ENCODE results near the gene IL19. TPM values are rescaled to one million over a fixed set of nuclear protein-coding genes. Genes with fewer than 3 reads are reported as not detected.
"Not testable (repeated sequence)": the region's sequence is repeated elsewhere in the genome, so short reads cannot be mapped to it uniquely, and the experiment has no call there.

Gene IL19
- total RNA-seq, 1 experiment from 2014 or later = not detected

GRCh38 chr1:206831650-206832049, 61.1 kb downstream of the IL19 start:
- no peak for DNase-seq (ENCODE audit: low spot score)

GRCh38 chr1:206832352-206832880, 61.8 kb downstream of the IL19 start:
- DNase-seq (ENCODE audit: low spot score) = no peak

- DNase-seq (ENCODE audit: low spot score) = no peak
These were observed 62.6 kb downstream of the IL19 start for GRCh38 chr1:206833106-206833680.

- no peak for DNase-seq (ENCODE audit: low spot score)
These were observed 63.2 kb downstream of the IL19 start for GRCh38 chr1:206833801-206834200.

- DNase-seq (ENCODE audit: low spot score) = no peak
These were observed 63.6 kb downstream of the IL19 start for GRCh38 chr1:206834217-206834616.

GRCh38 chr1:206834711-206835110, 64.1 kb downstream of the IL19 start:
- no peak for DNase-seq (ENCODE audit: low spot score)

- DNase-seq (ENCODE audit: low spot score) = no peak
These were observed 64.6 kb downstream of the IL19 start for GRCh38 chr1:206835186-206835585.

- DNase-seq (ENCODE audit: low spot score) = no peak
These were observed 65.5 kb downstream of the IL19 start for GRCh38 chr1:206836111-206836510.

- DNase-seq (ENCODE audit: low spot score) = no peak
These were observed 68.5 kb downstream of the IL19 start for GRCh38 chr1:206839006-206839560.

GRCh38 chr1:206839857-206840256, 69.3 kb downstream of the IL19 start:
- DNase-seq (ENCODE audit: low spot score) = no peak

GRCh38 chr1:206841609-206842323, 71.2 kb downstream of the IL19 start:
- no peak for DNase-seq (ENCODE audit: low spot score)

GRCh38 chr1:206842854-206843253, 72.3 kb downstream of the IL19 start:
- no peak for DNase-seq (ENCODE audit: low spot score)

- no peak for DNase-seq (ENCODE audit: low spot score)
These were observed 73.1 kb downstream of the IL19 start for GRCh38 chr1:206843626-206844025.

- DNase-seq (ENCODE audit: low spot score) = no peak
These were observed 75.9 kb downstream of the IL19 start for GRCh38 chr1:206846487-206846886.

- DNase-seq (ENCODE audit: low spot score) = no peak
These were observed 76.8 kb downstream of the IL19 start for GRCh38 chr1:206847337-206847834.

GRCh38 chr1:206847946-206848345, 77.4 kb downstream of the IL19 start:
- DNase-seq (ENCODE audit: low spot score) = no peak

- no peak for DNase-seq (ENCODE audit: low spot score)
These were observed 79.8 kb downstream of the IL19 start for GRCh38 chr1:206850401-206850800.

- DNase-seq (ENCODE audit: low spot score) = no peak
These were observed 80.9 kb downstream of the IL19 start for GRCh38 chr1:206851341-206852010.

GRCh38 chr1:206852662-206853061, 82.1 kb downstream of the IL19 start:
- not testable (repeated sequence) for DNase-seq (ENCODE audit: low spot score)

- not testable (repeated sequence) for DNase-seq (ENCODE audit: low spot score)
These were observed 83.1 kb downstream of the IL19 start for GRCh38 chr1:206853696-206854095.

- no peak for DNase-seq (ENCODE audit: low spot score)
These were observed 84.0 kb downstream of the IL19 start for GRCh38 chr1:206854401-206855129.
